ENCODE data around the gene UGT1A6.

The UGT1A6 gene

DNA sequence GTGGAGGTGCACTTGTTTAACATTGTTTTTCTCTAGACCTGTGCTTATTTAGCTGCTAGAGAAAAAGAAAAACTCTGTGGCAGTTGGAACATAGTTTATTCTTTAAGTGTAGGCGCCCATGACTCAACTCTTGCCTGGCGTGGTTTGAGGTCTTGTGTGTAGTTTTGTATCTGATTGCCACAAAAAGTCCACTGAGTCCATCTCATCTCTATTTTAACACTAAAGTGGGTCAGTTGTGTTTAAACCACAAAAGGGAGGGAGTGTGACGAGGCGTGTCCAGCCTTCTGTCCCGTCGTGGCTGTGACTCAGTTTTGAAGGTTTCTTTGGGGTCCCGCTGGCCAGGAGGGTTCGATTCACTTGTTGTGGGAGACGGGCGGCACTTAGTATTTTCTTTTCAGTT lies 36.2 kb upstream of the UGT1A6 start:
- in situ Hi-C loops (cut with HindIII; ENCODE audit: low sequenced_read_pairs) = no loop called here
- DNase-seq (ENCODE audit: low read depth) = no peak
- no peak overlapping the region for H3K4me3 ChIP-seq (ENCODE audit: low read depth, low read length)
- TF ChIP-seq, protein P1, sequence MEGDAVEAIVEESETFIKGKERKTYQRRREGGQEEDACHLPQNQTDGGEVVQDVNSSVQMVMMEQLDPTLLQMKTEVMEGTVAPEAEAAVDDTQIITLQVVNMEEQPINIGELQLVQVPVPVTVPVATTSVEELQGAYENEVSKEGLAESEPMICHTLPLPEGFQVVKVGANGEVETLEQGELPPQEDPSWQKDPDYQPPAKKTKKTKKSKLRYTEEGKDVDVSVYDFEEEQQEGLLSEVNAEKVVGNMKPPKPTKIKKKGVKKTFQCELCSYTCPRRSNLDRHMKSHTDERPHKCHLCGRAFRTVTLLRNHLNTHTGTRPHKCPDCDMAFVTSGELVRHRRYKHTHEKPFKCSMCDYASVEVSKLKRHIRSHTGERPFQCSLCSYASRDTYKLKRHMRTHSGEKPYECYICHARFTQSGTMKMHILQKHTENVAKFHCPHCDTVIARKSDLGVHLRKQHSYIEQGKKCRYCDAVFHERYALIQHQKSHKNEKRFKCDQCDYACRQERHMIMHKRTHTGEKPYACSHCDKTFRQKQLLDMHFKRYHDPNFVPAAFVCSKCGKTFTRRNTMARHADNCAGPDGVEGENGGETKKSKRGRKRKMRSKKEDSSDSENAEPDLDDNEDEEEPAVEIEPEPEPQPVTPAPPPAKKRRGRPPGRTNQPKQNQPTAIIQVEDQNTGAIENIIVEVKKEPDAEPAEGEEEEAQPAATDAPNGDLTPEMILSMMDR (IDR thresholded peaks at IDR 0.05; ENCODE audit: low read depth, low read length, missing control alignments) = no peak

DNA sequence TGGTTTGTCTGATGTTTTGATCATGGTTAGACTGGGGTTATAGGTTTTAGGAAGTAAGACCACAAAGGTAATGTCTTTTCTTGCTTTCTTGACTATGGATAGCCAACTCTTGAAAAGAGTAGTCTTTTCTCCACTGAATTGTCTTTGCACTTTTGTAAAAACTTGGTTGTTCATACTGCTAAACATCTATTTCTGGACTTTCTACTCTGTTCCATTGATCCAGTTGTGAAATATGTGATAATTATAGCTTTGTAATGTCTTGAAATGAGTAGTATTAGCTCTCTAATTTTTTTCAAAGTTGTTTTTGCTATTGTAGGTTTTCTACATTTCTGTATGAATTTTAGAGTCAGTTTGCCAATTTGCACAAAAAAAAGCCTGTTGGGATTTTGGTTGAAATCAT lies 34.1 kb upstream of the UGT1A6 start:
- no peak overlapping the region for H3K4me3 ChIP-seq (ENCODE audit: low read depth, low read length)
- no peak for DNase-seq (ENCODE audit: low read depth)
- TF ChIP-seq, protein P1 (IDR thresholded peaks at IDR 0.05; ENCODE audit: low read depth, low read length, missing control alignments) = no peak
- in situ Hi-C loops (cut with HindIII; ENCODE audit: low sequenced_read_pairs) = no loop called here

DNA sequence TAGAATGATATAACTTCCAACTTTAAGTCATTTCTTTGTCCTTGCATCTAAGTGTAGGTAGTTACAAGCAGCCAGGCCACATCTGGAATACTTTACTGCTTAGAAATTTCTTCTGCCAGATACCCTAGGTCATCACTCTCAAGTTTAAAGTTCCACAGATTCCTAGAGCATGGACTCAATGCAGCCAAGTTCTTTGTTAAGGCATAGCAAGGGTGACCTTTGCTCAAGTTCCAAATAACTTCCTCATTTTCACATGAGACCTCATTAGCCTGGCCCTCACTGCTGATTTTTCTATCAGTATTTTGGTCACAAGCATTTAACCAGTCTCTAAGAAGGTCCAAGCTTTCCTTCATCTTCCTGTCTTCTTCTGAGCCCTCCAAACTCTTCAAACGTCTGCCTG lies 28.8 kb upstream of the UGT1A6 start:
- DNase-seq (ENCODE audit: low read depth) = no peak
- H3K4me3 ChIP-seq (ENCODE audit: low read depth, low read length) = no peak overlapping the region
- in situ Hi-C loops (cut with HindIII; ENCODE audit: low sequenced_read_pairs) = no loop called here
- TF ChIP-seq, protein P1 (IDR thresholded peaks at IDR 0.05; ENCODE audit: low read depth, low read length, missing control alignments) = no peak

DNA sequence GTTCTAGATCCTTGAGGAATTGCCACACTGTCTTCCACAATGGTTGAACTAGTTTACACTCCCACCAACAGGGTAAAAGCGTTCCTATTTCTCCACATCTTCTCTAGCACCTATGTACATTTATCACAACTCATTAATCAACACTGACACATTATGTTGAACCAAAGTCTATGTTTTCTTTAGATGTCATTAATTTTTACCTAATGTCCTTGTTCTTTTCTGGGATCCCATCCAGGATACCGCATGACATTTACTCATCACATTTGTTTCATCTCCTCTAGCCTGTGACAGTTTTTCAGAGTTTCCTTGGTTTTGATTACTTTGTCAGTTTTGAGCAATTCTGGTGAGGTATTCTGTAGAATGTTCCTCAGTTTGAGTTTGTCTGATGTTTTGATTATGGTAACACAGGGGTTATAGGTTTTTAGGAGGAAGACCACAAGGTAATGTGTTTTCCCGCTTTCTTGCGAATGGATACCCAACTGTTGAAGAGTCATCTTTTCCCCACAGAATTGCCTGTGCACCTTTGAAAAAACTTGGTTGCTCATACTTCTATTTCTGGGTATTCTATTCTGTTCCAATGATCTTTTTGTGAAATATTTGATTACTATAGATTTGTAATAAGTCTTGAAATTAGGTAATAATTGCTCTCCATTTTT lies 24.0 kb upstream of the UGT1A6 start:
- DNase-seq (ENCODE audit: low read depth) = no peak
- TF ChIP-seq, protein P1 (IDR thresholded peaks at IDR 0.05; ENCODE audit: low read depth, low read length, missing control alignments) = no peak
- no peak overlapping the region for H3K4me3 ChIP-seq (ENCODE audit: low read depth, low read length)
- in situ Hi-C loops (cut with HindIII; ENCODE audit: low sequenced_read_pairs) = no loop called here

DNA sequence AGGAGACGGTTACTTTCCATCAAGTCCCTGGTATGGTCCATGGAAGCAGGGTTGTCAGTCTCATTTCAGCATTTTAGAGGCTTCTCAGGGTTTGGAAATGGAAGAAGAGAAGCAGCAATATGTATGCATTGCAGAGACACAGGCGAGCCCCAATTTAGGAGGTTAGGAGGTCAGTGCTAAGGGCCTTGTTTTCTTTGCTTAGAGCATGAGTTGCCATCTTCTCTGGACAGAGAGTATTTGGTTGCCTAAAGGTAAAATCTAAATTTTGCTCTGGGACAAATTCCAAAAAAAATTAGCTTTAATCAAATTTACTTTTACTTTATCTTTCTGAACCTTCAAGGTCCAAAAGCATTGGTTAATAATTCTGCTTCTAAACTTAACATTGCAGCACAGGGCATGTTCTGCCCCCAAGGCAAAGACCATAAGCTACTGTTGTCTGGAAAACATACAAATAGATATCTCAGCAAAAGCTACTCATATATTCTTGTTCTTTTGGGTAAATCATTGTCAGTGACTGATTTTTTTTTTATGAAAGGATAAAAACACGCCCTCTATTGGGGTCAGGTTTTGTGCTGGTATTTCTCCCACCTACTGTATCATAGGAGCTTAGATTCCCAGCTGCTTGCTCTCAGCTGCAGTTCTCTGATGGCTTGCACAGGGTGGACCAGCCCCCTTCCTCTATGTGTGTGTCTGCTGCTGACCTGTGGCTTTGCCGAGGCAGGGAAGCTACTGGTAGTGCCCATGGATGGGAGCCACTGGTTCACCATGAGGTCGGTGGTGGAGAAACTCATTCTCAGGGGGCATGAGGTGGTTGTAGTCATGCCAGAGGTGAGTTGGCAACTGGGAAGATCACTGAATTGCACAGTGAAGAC lies 21.2 kb upstream of the UGT1A6 start, which contains the start of gene UGT1A9:
UGT1A9 (plus strand) TSS at position 609 of the 872 bp plus-strand sequence; CDS start at position 646, 37 bp downstream.
- in situ Hi-C loops (cut with HindIII; ENCODE audit: low sequenced_read_pairs) = no loop called here
- no peak within 1 kb of the TSS for H3K4me3 ChIP-seq (ENCODE audit: low read depth, low read length)
- DNase-seq (ENCODE audit: low read depth) = no peak
- TF ChIP-seq, protein P1 (IDR thresholded peaks at IDR 0.05; ENCODE audit: low read depth, low read length, missing control alignments) = no peak

DNA sequence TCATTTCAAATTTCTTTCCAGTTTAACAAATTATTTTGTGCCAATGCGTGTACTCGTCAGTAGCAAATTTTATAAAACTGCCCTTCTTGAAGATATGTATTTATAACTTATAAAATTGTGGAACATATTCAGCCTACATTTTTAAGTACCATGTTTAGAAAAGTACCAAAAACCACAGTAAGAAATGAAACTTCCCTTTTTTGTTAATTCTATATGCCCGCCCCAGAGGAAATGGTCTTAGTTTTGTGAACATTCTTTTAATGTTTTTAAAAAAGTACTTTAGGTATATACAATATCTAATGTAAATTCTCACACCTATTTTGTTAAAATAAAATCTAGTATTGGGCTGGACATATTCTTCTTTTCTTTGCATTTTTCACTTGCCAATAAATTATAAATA lies 19.8 kb upstream of the UGT1A6 start:
- no peak overlapping the region for H3K4me3 ChIP-seq (ENCODE audit: low read depth, low read length)
- in situ Hi-C loops (cut with HindIII; ENCODE audit: low sequenced_read_pairs) = no loop called here
- TF ChIP-seq, protein P1 (IDR thresholded peaks at IDR 0.05; ENCODE audit: low read depth, low read length, missing control alignments) = no peak
- no peak for DNase-seq (ENCODE audit: low read depth)

Data from astrocyte of the cerebellum (primary cell).